IPS-20b (cell line): ENCODE results near the gene PFN2.
"Not testable (repeated sequence)": the region's sequence is repeated elsewhere in the genome, so short reads cannot be mapped to it uniquely, and the experiment has no call there.

ENCODE experiments used
- H3K27ac ChIP-seq: one replicate; pipeline ENCODE4 v1.5.1; 2013; ENCODE audit warnings: low read length
- H3K27me3 ChIP-seq: 2 replicates; pipeline ENCODE4 v1.6.1; 2013; ENCODE audit warnings: mild to moderate bottlenecking, low read length, inconsistent platforms; ENCODE audit not compliant: insufficient read depth
- H3K36me3 ChIP-seq: 2 replicates; pipeline ENCODE4 v1.6.1; 2013; ENCODE audit warnings: low read depth, mild to moderate bottlenecking, inconsistent platforms, low read length, moderate library complexity; ENCODE audit not compliant: insufficient read depth
- H3K4me1 ChIP-seq: 2 replicates; pipeline ENCODE4 v1.6.1; 2013; ENCODE audit warnings: mild to moderate bottlenecking, control low read depth, inconsistent platforms, low read length, moderate library complexity; ENCODE audit not compliant: insufficient read depth
- H3K4me3 ChIP-seq: 2 replicates; pipeline ENCODE4 v1.5.1; 2013; ENCODE audit warnings: mild to moderate bottlenecking, low read length, inconsistent platforms
- H3K9ac ChIP-seq: 2 replicates; pipeline ENCODE4 v1.6.1; 2013; ENCODE audit warnings: low read depth, mild to moderate bottlenecking, inconsistent platforms, low read length, moderate library complexity
- H3K9me3 ChIP-seq: 2 replicates; pipeline ENCODE4 v1.6.1; 2013; ENCODE audit warnings: mild to moderate bottlenecking, low read depth, low read length, inconsistent platforms; ENCODE audit not compliant: insufficient read depth

Gene PFN2

GRCh38 chr3:149989307-149989706, 18.6 kb upstream of the PFN2 start:
- no peak overlapping the region for H3K9ac ChIP-seq
- H3K27me3 ChIP-seq: no peaks in the 10 kb centered on the region
- no peaks in the 10 kb centered on the region for H3K36me3 ChIP-seq
- H3K27ac ChIP-seq: no peak overlapping the region
- H3K9me3 ChIP-seq: no peaks in the 10 kb centered on the region; the same call in 1 of the 2 replicates
- peaks cover 16% of the 10 kb centered on the region; the same call in 1 of the 2 replicates for H3K4me1 ChIP-seq
- no peak overlapping the region for H3K4me3 ChIP-seq

DNA sequence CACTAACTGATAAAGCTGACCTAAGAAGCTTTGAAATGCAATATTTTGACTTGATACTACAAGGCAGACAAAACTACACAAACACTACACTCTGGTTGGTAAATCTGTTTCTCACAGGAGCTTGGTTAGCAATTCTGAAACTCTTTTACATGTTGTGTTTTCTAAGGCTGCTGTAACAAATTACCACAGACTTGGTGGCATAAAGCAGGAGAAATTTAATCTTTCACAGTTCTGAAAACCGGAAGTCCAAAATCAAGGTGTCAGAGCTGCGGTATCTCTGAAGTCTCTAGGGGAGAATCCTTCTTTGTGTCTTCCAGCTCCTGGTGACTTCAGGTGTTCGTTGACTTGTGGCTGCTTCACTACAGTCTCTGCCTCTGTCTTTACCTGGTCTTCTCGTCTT, 12.9 kb upstream of the PFN2 start:
- Histone ChIP-seq H3K27ac (no peak overlapping the region), H3K4me1 (no peaks in the 10 kb centered on the region), H3K36me3 (no peaks in the 10 kb centered on the region), H3K27me3 (no peaks in the 10 kb centered on the region), H3K4me3 (no peak overlapping the region), H3K9ac (no peak overlapping the region), H3K9me3 (no peaks in the 10 kb centered on the region)

DNA sequence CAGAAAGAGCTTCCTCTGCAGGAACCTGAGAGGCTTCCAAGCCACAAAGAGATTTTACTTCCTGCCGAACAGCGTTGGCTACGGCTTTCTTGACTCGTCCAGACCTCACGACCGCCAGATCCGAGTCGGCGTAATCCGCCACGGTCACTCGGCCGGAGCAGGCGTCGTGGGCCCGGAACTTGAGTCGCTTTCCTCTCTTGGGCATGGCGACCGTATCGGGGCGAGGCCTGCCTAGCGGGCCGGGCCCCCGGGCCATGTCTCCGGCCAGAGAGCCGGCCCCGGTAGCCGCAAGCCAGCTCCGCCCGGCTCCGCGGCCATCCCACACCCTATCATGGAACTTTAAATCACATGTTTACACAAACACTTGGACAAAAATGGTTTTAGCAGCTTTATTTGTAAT, 12.4 kb upstream of the PFN2 start:
- H3K36me3 ChIP-seq, H3K9ac ChIP-seq, H3K9me3 ChIP-seq, H3K27me3 ChIP-seq, H3K4me3 ChIP-seq, H3K4me1 ChIP-seq, H3K27ac ChIP-seq: not testable (repeated sequence)

DNA sequence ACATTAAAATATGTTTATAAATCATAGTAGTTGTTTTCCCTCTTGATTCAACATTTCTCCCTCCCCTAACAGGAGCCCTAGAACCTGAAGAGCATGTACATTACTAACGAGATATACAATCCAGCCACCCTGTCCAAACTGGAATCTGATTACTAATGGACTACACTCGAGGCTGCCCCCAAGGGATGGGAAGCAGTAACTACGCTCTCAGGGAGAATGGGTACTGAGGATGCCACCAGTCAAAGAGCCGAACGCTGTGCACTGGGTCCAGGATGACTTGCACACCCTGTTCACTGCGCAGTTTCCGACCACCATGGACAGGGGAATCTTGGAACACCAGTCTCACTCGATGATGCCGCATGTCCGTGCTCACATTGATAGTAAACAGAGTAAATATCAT, 11.3 kb upstream of the PFN2 start:
- not testable (repeated sequence) for H3K27me3 ChIP-seq, H3K36me3 ChIP-seq, H3K9ac ChIP-seq, H3K4me1 ChIP-seq, H3K9me3 ChIP-seq, H3K27ac ChIP-seq, H3K4me3 ChIP-seq

DNA sequence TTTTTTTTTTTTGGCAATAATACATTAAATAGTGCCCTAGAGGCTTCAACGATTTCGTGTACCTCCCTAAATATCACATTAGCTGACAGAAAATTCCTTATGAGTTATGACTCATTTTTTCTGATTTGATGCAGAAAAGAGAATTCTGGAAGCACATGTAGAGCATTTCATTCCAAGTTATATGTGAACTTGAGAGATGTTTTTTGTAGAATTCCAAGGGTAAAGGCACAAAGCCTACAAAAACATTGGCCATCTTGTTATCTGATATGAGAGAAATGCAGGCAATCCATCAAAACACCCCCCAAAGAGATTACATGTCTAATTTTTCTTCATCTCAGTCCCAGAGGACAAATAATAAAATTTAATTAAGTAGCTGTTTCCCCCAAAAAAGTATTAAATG, 6.7 kb upstream of the PFN2 start:
- H3K9me3 ChIP-seq: no peaks in the 10 kb centered on the region
- H3K4me1 ChIP-seq: peaks cover under 1% of the 10 kb centered on the region; the same call in 1 of the 2 replicates
- H3K36me3 ChIP-seq: no peaks in the 10 kb centered on the region
- no peaks in the 10 kb centered on the region for H3K27me3 ChIP-seq
- H3K9ac ChIP-seq: no peak overlapping the region
- no peak overlapping the region for H3K27ac ChIP-seq
- H3K4me3 ChIP-seq: no peak overlapping the region

DNA sequence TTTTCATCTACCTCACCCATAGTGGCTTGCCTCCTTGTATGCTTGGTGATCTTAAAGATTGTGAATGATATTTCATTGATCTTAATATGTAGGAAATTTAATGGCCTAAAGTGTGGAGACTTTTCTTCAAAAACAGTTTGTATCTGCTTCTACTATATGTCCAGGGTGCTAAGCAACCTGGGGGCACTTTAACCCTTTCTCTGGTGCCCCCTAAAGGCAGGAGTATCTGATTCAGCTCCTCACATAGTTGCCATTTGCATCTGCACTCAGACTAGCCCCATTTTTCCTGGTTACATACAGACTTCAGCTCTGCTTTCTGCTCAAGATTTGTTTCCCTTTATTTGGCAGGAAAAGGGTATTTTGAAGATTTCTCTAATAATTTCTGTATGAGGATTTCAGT, 5.2 kb upstream of the PFN2 start:
- Histone ChIP-seq H3K27me3 (no peaks in the 10 kb centered on the region), H3K4me1 (peaks cover 5% of the 10 kb centered on the region; the same call in 1 of the 2 replicates), H3K27ac (no peak overlapping the region), H3K9ac (no peak overlapping the region), H3K36me3 (no peaks in the 10 kb centered on the region), H3K4me3 (no peak overlapping the region), H3K9me3 (no peaks in the 10 kb centered on the region)

DNA sequence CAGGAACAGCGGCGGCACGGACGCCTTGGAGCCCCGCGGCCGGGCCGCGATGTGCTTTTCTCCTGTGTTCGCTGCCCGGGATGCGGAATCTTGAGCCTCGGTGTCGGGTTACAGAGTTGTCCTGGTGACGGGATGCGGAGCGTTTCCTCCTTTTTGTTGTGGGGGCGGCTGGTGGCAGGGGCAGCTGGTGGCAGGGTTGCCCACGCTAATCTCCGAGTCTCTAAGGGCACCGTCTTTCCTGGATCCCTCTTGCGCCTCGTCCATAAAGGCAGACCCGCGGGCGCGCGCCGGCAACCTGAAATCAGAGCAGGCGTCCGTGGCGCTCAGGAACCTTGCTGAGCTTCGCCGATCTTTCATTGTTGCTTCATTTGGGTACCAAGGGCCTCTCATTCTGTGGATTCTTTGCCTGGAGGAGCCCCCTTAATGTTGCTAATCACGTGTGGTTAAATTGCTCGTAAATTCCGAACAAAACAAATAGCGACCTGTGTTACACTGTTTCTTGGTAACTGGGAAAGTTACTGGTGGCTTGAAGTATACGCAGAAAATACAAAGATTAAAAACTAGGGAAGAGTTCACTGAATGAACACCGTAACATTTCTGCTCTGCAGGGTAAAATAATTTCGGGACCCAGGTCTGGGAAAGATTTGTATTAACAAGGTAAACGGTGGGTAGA, 844 bp upstream of the PFN2 start:
- Histone ChIP-seq H3K27ac (peak overlapping the region; percentile 78), H3K4me3 (peak overlapping the region; percentile 92), H3K27me3 (no peaks in the 10 kb centered on the region), H3K9ac (peak overlapping the region; percentile 86), H3K36me3 (peaks cover 20% of the 10 kb centered on the region), H3K4me1 (peaks cover 21% of the 10 kb centered on the region; the same call in 1 of the 2 replicates), H3K9me3 (no peaks in the 10 kb centered on the region)

DNA sequence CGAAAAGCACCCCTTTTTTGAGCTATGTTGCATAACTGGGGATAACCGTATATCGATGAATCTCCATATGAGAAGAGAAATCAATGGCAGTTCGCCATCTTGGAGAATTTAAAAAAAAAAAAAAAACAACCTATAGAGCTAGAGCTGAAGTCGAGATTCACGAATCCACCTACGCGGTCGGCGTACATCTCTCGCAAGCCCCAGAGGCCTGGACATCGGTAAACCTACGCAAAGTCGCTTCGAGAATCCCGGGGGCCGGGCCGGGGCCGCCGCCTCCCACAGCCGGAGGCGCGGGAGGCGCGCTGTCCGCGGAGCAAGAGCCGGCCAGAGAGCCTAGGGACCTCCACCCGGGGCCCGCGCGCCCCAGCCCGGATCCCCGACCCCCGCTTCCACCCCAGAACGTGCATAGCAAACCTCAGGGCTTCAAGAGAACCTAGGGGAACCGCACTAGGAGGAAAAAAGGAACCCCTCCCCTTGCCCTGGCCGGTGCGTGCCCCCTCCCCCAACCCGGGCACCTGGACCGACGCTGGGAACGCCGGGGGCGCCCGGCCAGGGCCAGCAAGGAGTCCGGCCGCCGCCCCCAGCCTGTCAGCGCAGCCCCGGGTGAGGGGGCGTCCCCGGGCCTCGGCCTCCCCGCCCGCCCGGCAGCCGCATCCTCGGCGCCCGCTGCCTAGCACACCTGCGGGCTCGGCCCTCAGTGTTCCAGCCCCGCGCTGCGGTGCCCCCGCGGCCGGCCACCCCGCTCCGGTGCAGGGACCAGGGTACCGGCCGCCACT, 567 bp downstream of the PFN2 start:
- Histone ChIP-seq H3K27me3 (no peaks in the 10 kb centered on the region), H3K9me3 (no peaks in the 10 kb centered on the region), H3K4me3 (peak overlapping the region; percentile 92), H3K36me3 (peaks cover 34% of the 10 kb centered on the region), H3K27ac (peak overlapping the region; percentile 97), H3K9ac (peak overlapping the region; percentile 97), H3K4me1 (peaks cover 32% of the 10 kb centered on the region; the same call in 1 of the 2 replicates)

- H3K4me1 ChIP-seq: peaks cover 33% of the 10 kb centered on the region; the same call in 1 of the 2 replicates
- H3K27me3 ChIP-seq: no peaks in the 10 kb centered on the region
- peak overlapping the region; percentile 92 for H3K4me3 ChIP-seq
- peaks cover 42% of the 10 kb centered on the region for H3K36me3 ChIP-seq
- H3K9me3 ChIP-seq: no peaks in the 10 kb centered on the region
- H3K9ac ChIP-seq: peak overlapping the region; percentile 97
- H3K27ac ChIP-seq: peak overlapping the region; percentile 97
Observed at GRCh38 chr3:149969110-149969939, 1.4 kb downstream of the PFN2 start.

GRCh38 chr3:149968216-149968615, 2.5 kb downstream of the PFN2 start:
- H3K4me3 ChIP-seq: peak overlapping the region; percentile 92
- no peak overlapping the region for H3K27ac ChIP-seq
- no peaks in the 10 kb centered on the region for H3K9me3 ChIP-seq
- no peaks in the 10 kb centered on the region for H3K27me3 ChIP-seq
- H3K4me1 ChIP-seq: peaks cover 33% of the 10 kb centered on the region; the same call in 1 of the 2 replicates
- peak overlapping the region; percentile 97 for H3K9ac ChIP-seq
- H3K36me3 ChIP-seq: peaks cover 53% of the 10 kb centered on the region

DNA sequence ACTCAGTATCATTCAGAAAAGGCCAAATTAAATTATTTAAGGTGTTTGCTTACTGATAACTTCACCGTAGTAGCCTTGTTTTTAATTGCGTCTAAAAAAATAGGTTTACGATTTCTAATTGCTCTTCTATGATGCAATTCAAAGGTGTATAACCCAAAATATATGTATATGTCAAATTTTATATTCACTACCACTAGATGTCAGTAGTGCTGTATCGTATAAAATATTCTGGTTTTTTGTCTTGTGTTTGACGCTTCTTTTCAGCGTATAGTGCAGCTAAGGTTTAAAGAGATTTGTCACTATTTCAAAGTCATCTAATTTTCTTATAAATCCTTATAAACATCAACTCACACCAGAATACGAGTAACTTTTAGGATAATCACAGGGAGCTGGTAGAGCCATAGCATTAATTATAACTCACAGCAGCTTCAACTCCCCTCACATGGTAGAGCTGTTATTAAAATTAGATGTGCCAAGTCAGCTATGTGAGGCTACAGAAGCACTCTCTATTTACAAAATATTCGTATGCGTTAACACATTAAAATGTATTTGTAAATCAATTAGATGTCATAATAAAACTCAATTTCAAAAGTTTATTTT, 3.5 kb downstream of the PFN2 start:
- Histone ChIP-seq H3K27me3 (no peaks in the 10 kb centered on the region), H3K27ac (no peak overlapping the region), H3K9me3 (no peaks in the 10 kb centered on the region), H3K9ac (peak overlapping the region; percentile 97; the same call in 1 of the 2 replicates), H3K4me3 (peak overlapping the region; percentile 92), H3K36me3 (peaks cover 62% of the 10 kb centered on the region), H3K4me1 (peaks cover 30% of the 10 kb centered on the region; the same call in 1 of the 2 replicates)
